ENCODE results near the gene LRAT. TPM values are rescaled to one million over a fixed set of nuclear protein-coding genes. Genes with fewer than 3 reads are reported as not detected.

The LRAT gene
- total and polyA plus RNA-seq, 2 of the 8 experiments (the other 6 are each of a cell fraction or from before 2014, with no cell fraction given) = 4.3 to 10.3 TPM

DNA sequence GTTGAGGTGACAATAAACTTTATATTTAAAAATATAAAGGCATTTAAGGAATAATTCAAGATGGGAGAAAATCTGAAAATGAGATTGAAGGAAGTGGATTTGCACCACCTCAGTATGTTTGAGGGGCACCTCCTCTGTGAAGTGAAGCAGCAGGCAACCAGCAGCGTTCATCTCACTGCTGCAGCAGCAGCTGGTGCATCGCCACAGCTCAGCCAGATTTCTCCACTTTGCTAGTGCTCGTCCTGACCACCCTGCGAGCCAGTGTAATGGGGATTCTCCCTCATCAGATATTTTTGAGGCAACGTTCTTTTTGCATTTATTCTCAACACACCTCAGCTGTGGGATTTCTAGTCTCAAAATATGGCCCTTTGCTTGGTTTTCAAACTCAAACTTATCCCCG is 13.9 kb downstream of the LRAT start:
- H3K9ac ChIP-seq (replicated peaks in 1 of 4; ENCODE audit: extremely low read depth in 1 of 4, low read depth in 3 of 4, low read length in 3 of 4) = no peak overlapping the region
- H3K18ac ChIP-seq (ENCODE audit: extremely low read depth, low read length) = no peak overlapping the region
- FAIRE-seq = no peak
- no peak overlapping the region for H3K27ac ChIP-seq (ENCODE audit: low read depth, low read length)
- no peaks in the 10 kb centered on the region; the same call in 1 of the 2 replicates for H3K23me2 ChIP-seq (ENCODE audit: low read depth, low read length)
- peak overlapping the region; percentile 81 for H4K8ac ChIP-seq (ENCODE audit: extremely low read depth, insufficient read depth, low read length)
- no peak overlapping the region for H3K4me3 ChIP-seq (ENCODE audit: extremely low read depth in 1 of 4, insufficient read depth in 2 of 4, low read depth in 3 of 4, low read length in 4 of 4)
- H4K5ac ChIP-seq (ENCODE audit: insufficient read length, low read depth, low read length) = no peak overlapping the region
- H2BK20ac ChIP-seq (ENCODE audit: low read length) = no peak overlapping the region
- no peak overlapping the region for H2BK120ac ChIP-seq (replicated peaks; ENCODE audit: low read depth, low read length)
- H3K4me2 ChIP-seq (ENCODE audit: insufficient read depth in 1 of 2, low read depth in 2 of 2, low read length in 2 of 2) = no peak overlapping the region
- TF ChIP-seq POU5F1 (IDR thresholded peaks at IDR 0.05; ENCODE audit: low read depth, low read length) (no peak), SAP30 (IDR thresholded peaks at IDR 0.05; ENCODE audit: insufficient read depth, insufficient replicate concordance, low read length) (no peak)
- TF ChIP-seq, protein P1, sequence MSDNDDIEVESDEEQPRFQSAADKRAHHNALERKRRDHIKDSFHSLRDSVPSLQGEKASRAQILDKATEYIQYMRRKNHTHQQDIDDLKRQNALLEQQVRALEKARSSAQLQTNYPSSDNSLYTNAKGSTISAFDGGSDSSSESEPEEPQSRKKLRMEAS (IDR thresholded peaks at IDR 0.05) = no peak
- no peaks in the 10 kb centered on the region for H3K4me1 ChIP-seq (replicated peaks in 1 of 4; ENCODE audit: control insufficient read depth in 3 of 4, insufficient read depth in 4 of 4, low read length in 3 of 4)
- no peaks in the 10 kb centered on the region for H3K79me1 ChIP-seq (ENCODE audit: low read depth, low read length)
- no peak for DNase-seq (ENCODE audit: low read depth in 1 of 2, low spot score in 2 of 2)
- H2AFZ ChIP-seq (ENCODE audit: low read length) = no peak overlapping the region
- no peak overlapping the region for H3K14ac ChIP-seq (ENCODE audit: insufficient read length)
- no peak overlapping the region for H3K56ac ChIP-seq (replicated peaks; ENCODE audit: insufficient read length, low read depth, low read length)
- no peak overlapping the region for H4K91ac ChIP-seq (replicated peaks; ENCODE audit: insufficient read length, low read length)
- CTCF ChIA-PET (ENCODE audit: partially characterized antibody) = interaction anchor here (0.6 to 1.5 kb wide), 2 partner anchors 120 to 505 kb away, joined by 3 to 4 read pairs; no protein-coding TSS in a partner anchor
- no peak overlapping the region for H3K23ac ChIP-seq (ENCODE audit: insufficient read length)
- no peak overlapping the region for H3K4ac ChIP-seq (replicated peaks; ENCODE audit: insufficient read length, low read depth, low read length)
- WGBS, 2 experiments (ENCODE audit: extremely low coverage in 1 of 2, insufficient coverage in 1 of 2, insufficient read length in 1 of 2, insufficient replicate concordance in 2 of 2, low coverage in 1 of 2, low lambda C conversion rate in 2 of 2, missing lambda C conversion rate in 1 of 2) = 88% methylated on average over 6 of the region's 6 CpGs; no CpG with 5 or more reads in 1 of the 2 experiments
- no peaks in the 10 kb centered on the region for H3K79me2 ChIP-seq (ENCODE audit: control insufficient read depth in 1 of 2, insufficient read depth in 2 of 2, low read length in 2 of 2)
- no peaks in the 10 kb centered on the region; a peak in 2 of 8 replicates for H3K36me3 ChIP-seq (ENCODE audit: control insufficient read depth in 2 of 4, insufficient read depth in 4 of 4, low read length in 3 of 4)
- no peak overlapping the region for H2AK5ac ChIP-seq (ENCODE audit: low read depth, low read length)
- POLR2A ChIA-PET (ENCODE audit: partially characterized antibody) = interaction anchor here (9.8 kb wide), 1 partner anchor 15 kb away, joined by 80 read pairs; the partner anchor contains the start of gene LRAT
- H2BK15ac ChIP-seq (ENCODE audit: low read length) = no peak overlapping the region
- H2BK5ac ChIP-seq (ENCODE audit: low read depth, low read length) = no peak overlapping the region
- H4K20me1 ChIP-seq (replicated peaks in 1 of 2; ENCODE audit: control insufficient read depth in 1 of 2, insufficient read depth in 2 of 2, low read length in 2 of 2) = no peaks in the 10 kb centered on the region
- no peaks in the 10 kb centered on the region for H3K9me3 ChIP-seq (ENCODE audit: insufficient read depth in 2 of 2, low read depth in 1 of 2, low read length in 1 of 2)
- H3K27me3 ChIP-seq (replicated peaks in 1 of 4; ENCODE audit: control insufficient read depth in 3 of 4, extremely low read depth in 1 of 4, insufficient read depth in 3 of 4, low read length in 3 of 4) = no peaks in the 10 kb centered on the region
- no peak overlapping the region for H2BK12ac ChIP-seq (ENCODE audit: low read depth, low read length)
